Heart right ventricle (tissue), 16 donors: ENCODE data around the gene MTHFD2L. TPM values are rescaled to one million over a fixed set of nuclear protein-coding genes. Genes with fewer than 3 reads are reported as not detected.

Source experiments
- ATAC-seq, 8 donors: fragments of 200-7000 bp; cut with Tn5 transposase; one replicate each; pipeline ENCODE4 v1.9.1; 2020; ENCODE audit warnings: mild to moderate bottlenecking in 8 of 8, moderate library complexity in 8 of 8, moderate number of reproducible peaks in 1 of 8
- DNase-seq, 2 donors: peaks; one replicate each; pipeline ENCODE4 v3.0.0-alpha.2; 2020
- H3K27ac ChIP-seq, 10 donors: fragments of 200-600 bp; sonication (generic) in 2 of 10; one replicate each; pipeline versions ENCODE4 v1.5.0 to v1.8.0; 2020 to 2022; ENCODE audit warnings: mild to moderate bottlenecking in 3 of 10
- H3K27me3 ChIP-seq, 7 donors: fragments of 200-600 bp; one replicate each; pipeline ENCODE4 v1.8.0; 2021 to 2022; ENCODE audit warnings: mild to moderate bottlenecking in 2 of 7
- H3K36me3 ChIP-seq, 9 donors: fragments of 200-600 bp; sonication (generic) in 1 of 9; one replicate each; pipeline versions ENCODE4 v1.5.0 to v1.8.0; 2020 to 2022; ENCODE audit warnings: mild to moderate bottlenecking in 2 of 9
- H3K4me1 ChIP-seq, 9 donors: fragments of 200-600 bp; sonication (generic) in 1 of 9; one replicate each; pipeline versions ENCODE4 v1.5.0 to v1.8.0; 2020 to 2022; ENCODE audit warnings: mild to moderate bottlenecking in 4 of 9
- H3K4me3 ChIP-seq, 10 donors: fragments of 200-600 bp; sonication (generic) in 2 of 10; one replicate each; pipeline versions ENCODE4 v1.5.0 to v1.8.0; 2020 to 2022; ENCODE audit warnings: mild to moderate bottlenecking in 7 of 10, moderate library complexity in 2 of 10
- H3K9me3 ChIP-seq, 11 donors: fragments of 200-600 bp in 10 of 11; sonication (generic) in 2 of 11; one replicate each; pipeline versions ENCODE4 v1.5.0 to v1.8.0; 2013 to 2022; ENCODE audit warnings: mild to moderate bottlenecking in 2 of 11, control low read depth in 1 of 11, moderate library complexity in 1 of 11
- CTCF ChIP-seq, 9 donors: fragments of 200-600 bp; sonication (generic) in 2 of 9; IDR thresholded peaks; one replicate each; pipeline versions ENCODE4 v1.5.0 to v1.8.0; 2021 to 2022; ENCODE audit warnings: antibody characterized with exemption in 9 of 9, mild to moderate bottlenecking in 5 of 9, moderate library complexity in 1 of 9
- WGBS, 2 donors: extraction: QIAGEN DNeasy Blood & Tissue Kit; methylation state at CpG; one replicate each; pipeline ENCODE4 v1.1.7; 2013; ENCODE audit warnings: inconsistent platforms in 1 of 2; 5-methylcytosine and 5-hydroxymethylcytosine counted together
- intact Hi-C, 10 donors: fragments of 100-400 bp; cut with DNase I; formaldehyde crosslinking; loops; one replicate each; pipeline versions ENCODE4 v1.11.1 to v1.14.2; 2022
- polyA plus RNA-seq, 2 donors: library from polyadenylated mRNA; stranded (reverse); fragments of 200-250 nt; gene quantifications; one replicate each; pipeline ENCODE4 v1.2.3, GENCODE V29; 2013
- total RNA-seq, 10 donors: library from RNA; stranded (reverse); fragmentation: NEBNext Ultra II Directional in 3 of 10; extraction: Animal tissue kit (Norgen Biotek cat#: 25700) in 3 of 10; gene quantifications; one replicate each; pipeline versions ENCODE4 v1.2.1 to v1.2.4, GENCODE V29; 2021 to 2023
- donor health status: Arrhythmogenic right ventricular cardiomyopathy.
- donor health status: ischemic (EF 13 %, LVEDD 7.1; RV severe dilation, severe dysfunction).
- donor health status: healthy with polysubstance abuse.
- donor health status: DM: no; HTN: yes; CAD: no.
- donor health status: DM: no; HTN: no; CAD: no.
- donor health status: ischemic (EF 25% LVEDD 6.9; RV normal size, moderate dysfunction).
- donor health status: ischemic (EF 25% LVEDD 5.7; RV mildly dilated, moderate dysfunction).
- donor health status: healthy.
- donor health status: DM: yes; HTN: yes; CAD: no.
- donor health status: Ischemic cardiomyopathy.
- donor health status: ischemic (EF 35%, LVEDD 5.7; RV mildly dilated, moderate dysfunction).
- donor health status: nonischemic (EF 11% LVEDD 7.7; RV severe dilation, severe dysfunction).
- donor health status: DM: yes; HTN: yes; CAD: no.
- donor health status: PGD.
- donor health status: ischemic (EF 29% LVEDD 5.4; RV normal size, mild dysfunction).
- donor health status: nonischemic (EF 23%, LVEDD 6.1; RV moderate dilation, normal function).

The MTHFD2L gene
- total and polyA plus RNA-seq, 12 donors = 5.7 to 19.3 (median 11.8) TPM

DNA sequence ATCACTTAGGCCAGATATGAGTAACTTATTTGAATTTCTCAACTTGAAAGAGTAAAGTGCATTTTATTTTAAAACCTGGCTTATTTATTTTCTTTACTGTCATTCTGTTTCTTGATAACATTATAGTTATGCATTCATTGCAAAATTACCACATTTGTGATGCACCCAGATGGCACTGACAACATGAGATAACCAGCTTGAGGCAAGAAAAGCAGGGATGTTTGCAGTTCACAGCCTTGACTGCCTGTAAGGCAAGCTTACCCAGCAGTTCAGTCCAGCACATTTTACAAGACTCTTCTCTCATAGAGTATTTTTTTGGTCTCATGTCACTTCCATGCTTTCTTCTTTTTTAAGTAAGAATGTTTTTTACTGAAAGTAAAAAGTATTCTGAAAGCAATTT is 125.0 kb downstream of the MTHFD2L start:
- TF ChIP-seq CTCF (IDR thresholded peaks at IDR 0.05) = no peak
- ATAC-seq (no peak), DNase-seq (no peak)
- Histone ChIP-seq H3K27ac (no peak overlapping the region), H3K36me3 (peaks cover 0 to 4% (median 0%) of the 10 kb centered on the region in 9 donors), H3K9me3 (no peaks in the 10 kb centered on the region), H3K4me1 (no peaks in the 10 kb centered on the region), H3K4me3 (no peak overlapping the region), H3K27me3 (no peaks in the 10 kb centered on the region)
- intact Hi-C loops = no loop called here

GRCh38 chr4:74283614-74284013 is 125.7 kb downstream of the MTHFD2L start:
- DNase-seq = no peak
- 58 to 68% methylated on average over 2 of the region's 2 CpGs for WGBS, 2 donors
- Histone ChIP-seq H3K4me3 (no peak overlapping the region), H3K4me1 (no peaks in the 10 kb centered on the region), H3K9me3 (no peaks in the 10 kb centered on the region), H3K27me3 (no peaks in the 10 kb centered on the region), H3K36me3 (peaks cover 0 to 4% (median 0%) of the 10 kb centered on the region in 9 donors), H3K27ac (no peak overlapping the region)
- intact Hi-C loops = no loop called here
- no peak for ATAC-seq
- TF ChIP-seq CTCF (IDR thresholded peaks at IDR 0.05) = no peak

DNA sequence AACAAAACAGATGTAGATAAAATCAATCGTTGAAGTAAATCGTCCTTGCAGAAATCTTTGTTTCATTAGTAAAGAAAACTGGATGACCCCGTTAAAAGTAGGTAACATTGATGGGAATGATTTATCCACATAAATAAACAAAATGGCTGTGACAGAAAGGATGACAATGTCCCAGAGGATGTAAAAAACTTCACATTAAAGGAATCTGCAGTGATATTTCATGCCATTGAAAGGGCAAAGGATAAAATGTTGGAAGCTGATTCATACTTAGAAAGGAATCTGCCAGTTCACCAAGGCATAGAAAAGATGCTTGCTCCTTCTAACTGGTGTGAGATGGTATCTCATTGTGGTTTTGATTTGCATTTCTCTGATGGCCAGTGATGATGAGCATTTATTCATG is 126.1 kb downstream of the MTHFD2L start:
- Histone ChIP-seq H3K36me3 (peaks cover 0 to 4% (median 0%) of the 10 kb centered on the region in 9 donors), H3K9me3 (no peaks in the 10 kb centered on the region), H3K27me3 (no peaks in the 10 kb centered on the region), H3K27ac (no peak overlapping the region), H3K4me3 (no peak overlapping the region), H3K4me1 (no peaks in the 10 kb centered on the region)
- TF ChIP-seq CTCF (IDR thresholded peaks at IDR 0.05) = no peak
- intact Hi-C loops = no loop called here
- 60 to 72% methylated on average over 3 of the region's 3 CpGs for WGBS, 2 donors
- DNase-seq (no peak), ATAC-seq (no peak)

DNA sequence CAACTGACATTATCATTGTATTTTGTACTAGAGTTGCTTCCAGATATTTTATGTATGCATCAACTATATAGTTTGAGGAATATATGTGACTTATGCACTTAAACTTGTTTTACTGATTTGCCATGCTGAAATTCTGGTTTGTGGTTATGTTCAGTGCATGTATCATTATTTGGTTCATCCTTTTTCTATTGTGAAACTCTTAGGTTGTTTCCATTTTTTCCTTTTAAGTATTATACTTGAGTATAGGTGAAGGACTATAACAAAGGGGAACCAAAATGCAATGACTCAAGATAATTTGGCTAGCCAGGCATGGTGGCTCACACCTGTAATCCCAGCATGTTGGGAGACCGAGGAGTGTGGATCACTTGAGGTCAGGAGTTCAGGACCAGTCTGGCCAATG is 129.2 kb downstream of the MTHFD2L start:
- intact Hi-C loops = no loop called here
- DNase-seq (no peak), ATAC-seq (no peak)
- no peak overlapping the region for H3K27ac ChIP-seq
- no peaks in the 10 kb centered on the region for H3K27me3 ChIP-seq
- TF ChIP-seq CTCF (IDR thresholded peaks at IDR 0.05) = no peak
- H3K4me3 ChIP-seq = no peak overlapping the region
- no peaks in the 10 kb centered on the region for H3K4me1 ChIP-seq
- WGBS, 2 donors = 95 to 100% methylated on average over 1 of the region's 1 CpG
- peaks cover 0 to 5% (median 0%) of the 10 kb centered on the region in 11 donors for H3K9me3 ChIP-seq
- H3K36me3 ChIP-seq = no peaks in the 10 kb centered on the region

DNA sequence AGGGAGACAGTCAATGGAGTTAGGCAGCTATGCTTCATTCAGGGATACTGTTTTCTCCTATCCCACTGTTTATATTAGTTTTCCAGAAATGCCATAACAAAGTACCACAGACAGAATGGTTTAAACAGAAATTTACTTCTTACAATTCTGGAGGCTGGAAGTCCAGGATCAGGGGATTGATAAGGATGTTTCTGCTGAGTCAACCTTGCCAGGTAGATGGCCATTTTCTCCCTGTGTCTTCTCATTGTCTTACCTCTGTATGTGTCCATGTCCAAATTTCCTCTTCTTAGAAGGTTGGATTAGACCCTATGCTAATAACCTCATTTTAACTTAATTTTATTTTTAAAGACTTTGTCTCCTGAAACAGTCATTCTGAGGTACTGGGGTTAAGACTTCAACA is 129.9 kb downstream of the MTHFD2L start:
- Histone ChIP-seq H3K4me3 (no peak overlapping the region), H3K36me3 (no peaks in the 10 kb centered on the region), H3K4me1 (no peaks in the 10 kb centered on the region), H3K27me3 (no peaks in the 10 kb centered on the region), H3K27ac (no peak overlapping the region), H3K9me3 (peaks cover 0 to 10% (median 0%) of the 10 kb centered on the region in 11 donors)
- intact Hi-C loops = no loop called here
- ATAC-seq (no peak), DNase-seq (no peak)
- TF ChIP-seq CTCF (IDR thresholded peaks at IDR 0.05) = no peak
